Measurements from ENCODE around the gene POLDIP3. TPM values are rescaled to one million over a fixed set of nuclear protein-coding genes. Genes with fewer than 3 reads are reported as not detected.
"Not testable (repeated sequence)": the region's sequence is repeated elsewhere in the genome, so short reads cannot be mapped to it uniquely, and the experiment has no call there.

POLDIP3 gene
- total RNA-seq, 1 donor from 2014 or later = 22.4 TPM

- Histone ChIP-seq H3K9ac (ENCODE audit: low read depth in 1 of 3, low read length in 3 of 3) (no peak overlapping the region), H3K4me1 (ENCODE audit: control insufficient read depth in 3 of 3, insufficient read depth in 3 of 3, low read length in 3 of 3) (peaks cover 6 to 11% (median 7%) of the 10 kb centered on the region in 3 donors), H3K9me3 (ENCODE audit: control insufficient read depth in 3 of 3, low read length in 3 of 3) (no peaks in the 10 kb centered on the region), H3K27me3 (ENCODE audit: control insufficient read depth in 3 of 3, insufficient read depth in 3 of 3, low read length in 3 of 3) (peaks cover 2 to 13% (median 8%) of the 10 kb centered on the region in 3 donors), H3K27ac (ENCODE audit: low read depth, low read length) (no peak overlapping the region), H3K36me3 (ENCODE audit: control insufficient read depth in 3 of 3, insufficient read depth in 3 of 3, low read length in 3 of 3) (no peaks in the 10 kb centered on the region), H3K4me3 (ENCODE audit: low read length in 3 of 3) (no peak overlapping the region)
Measured at GRCh38 chr22:42549331-42550060, 65.2 kb downstream of the POLDIP3 start.

- Histone ChIP-seq H3K27me3 (ENCODE audit: control insufficient read depth in 3 of 3, insufficient read depth in 3 of 3, low read length in 3 of 3) (peaks cover 2 to 8% (median 7%) of the 10 kb centered on the region in 3 donors), H3K9ac (ENCODE audit: low read depth in 1 of 3, low read length in 3 of 3) (no peak overlapping the region), H3K4me3 (ENCODE audit: low read length in 3 of 3) (no peak overlapping the region), H3K36me3 (ENCODE audit: control insufficient read depth in 3 of 3, insufficient read depth in 3 of 3, low read length in 3 of 3) (no peaks in the 10 kb centered on the region), H3K27ac (ENCODE audit: low read depth, low read length) (no peak overlapping the region), H3K4me1 (ENCODE audit: control insufficient read depth in 3 of 3, insufficient read depth in 3 of 3, low read length in 3 of 3) (peaks cover under 1 to 4% (median 2%) of the 10 kb centered on the region in 3 donors), H3K9me3 (ENCODE audit: control insufficient read depth in 3 of 3, low read length in 3 of 3) (no peaks in the 10 kb centered on the region)
Measured at GRCh38 chr22:42548597-42549330, 65.9 kb downstream of the POLDIP3 start.

GRCh38 chr22:42548126-42548525 is 66.6 kb downstream of the POLDIP3 start:
- H3K9me3 ChIP-seq (ENCODE audit: control insufficient read depth in 3 of 3, low read length in 3 of 3); H3K36me3 ChIP-seq (ENCODE audit: control insufficient read depth in 3 of 3, insufficient read depth in 3 of 3, low read length in 3 of 3); H3K27ac ChIP-seq (ENCODE audit: low read depth, low read length); H3K4me3 ChIP-seq (ENCODE audit: low read length in 3 of 3); H3K9ac ChIP-seq (ENCODE audit: low read depth in 1 of 3, low read length in 3 of 3); H3K27me3 ChIP-seq (ENCODE audit: control insufficient read depth in 3 of 3, insufficient read depth in 3 of 3, low read length in 3 of 3); H3K4me1 ChIP-seq (ENCODE audit: control insufficient read depth in 3 of 3, insufficient read depth in 3 of 3, low read length in 3 of 3): not testable (repeated sequence)

GRCh38 chr22:42547562-42547961 is 67.1 kb downstream of the POLDIP3 start:
- H3K27me3 ChIP-seq (ENCODE audit: control insufficient read depth in 3 of 3, insufficient read depth in 3 of 3, low read length in 3 of 3) = peaks cover 0 to 8% (median 7%) of the 10 kb centered on the region in 3 donors
- no peaks in the 10 kb centered on the region for H3K9me3 ChIP-seq (ENCODE audit: control insufficient read depth in 3 of 3, low read length in 3 of 3)
- H3K27ac ChIP-seq (ENCODE audit: low read depth, low read length) = no peak overlapping the region
- no peaks in the 10 kb centered on the region for H3K4me1 ChIP-seq (ENCODE audit: control insufficient read depth in 3 of 3, insufficient read depth in 3 of 3, low read length in 3 of 3)
- H3K9ac ChIP-seq (ENCODE audit: low read depth in 1 of 3, low read length in 3 of 3) = no peak overlapping the region
- H3K4me3 ChIP-seq (ENCODE audit: low read length in 3 of 3) = no peak overlapping the region
- no peaks in the 10 kb centered on the region for H3K36me3 ChIP-seq (ENCODE audit: control insufficient read depth in 3 of 3, insufficient read depth in 3 of 3, low read length in 3 of 3)

DNA sequence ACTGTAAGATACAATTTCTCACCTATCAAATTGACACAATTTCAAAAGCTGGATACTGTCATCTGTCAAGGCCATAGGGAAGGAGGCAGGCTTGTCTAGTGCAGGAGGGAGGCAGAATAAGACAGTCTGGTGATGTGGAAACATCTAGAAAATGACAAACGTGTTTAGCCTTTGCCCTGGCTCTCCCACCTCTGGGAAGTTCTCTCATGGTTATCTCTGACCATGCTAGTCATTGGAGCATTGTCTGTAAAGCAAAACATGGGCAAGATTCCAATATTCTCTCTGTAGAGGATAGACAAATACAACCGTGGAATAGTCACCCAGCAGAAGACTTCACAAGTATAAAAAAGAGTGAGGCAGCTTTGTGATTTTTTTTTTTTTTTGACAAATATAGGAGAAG is 70.0 kb downstream of the POLDIP3 start:
- no peak overlapping the region for H3K9ac ChIP-seq (ENCODE audit: low read depth in 1 of 3, low read length in 3 of 3)
- H3K36me3 ChIP-seq (ENCODE audit: control insufficient read depth in 3 of 3, insufficient read depth in 3 of 3, low read length in 3 of 3) = no peaks in the 10 kb centered on the region
- H3K27ac ChIP-seq (ENCODE audit: low read depth, low read length) = no peak overlapping the region
- H3K9me3 ChIP-seq (ENCODE audit: control insufficient read depth in 3 of 3, low read length in 3 of 3) = no peaks in the 10 kb centered on the region
- H3K27me3 ChIP-seq (ENCODE audit: control insufficient read depth in 3 of 3, insufficient read depth in 3 of 3, low read length in 3 of 3) = peaks cover 0 to 8% (median 7%) of the 10 kb centered on the region in 3 donors
- no peak overlapping the region for H3K4me3 ChIP-seq (ENCODE audit: low read length in 3 of 3)
- H3K4me1 ChIP-seq (ENCODE audit: control insufficient read depth in 3 of 3, insufficient read depth in 3 of 3, low read length in 3 of 3) = no peaks in the 10 kb centered on the region

GRCh38 chr22:42539236-42539771 is 75.4 kb downstream of the POLDIP3 start:
- H3K9me3 ChIP-seq (ENCODE audit: control insufficient read depth in 3 of 3, low read length in 3 of 3); H3K9ac ChIP-seq (ENCODE audit: low read depth in 1 of 3, low read length in 3 of 3); H3K27me3 ChIP-seq (ENCODE audit: control insufficient read depth in 3 of 3, insufficient read depth in 3 of 3, low read length in 3 of 3); H3K36me3 ChIP-seq (ENCODE audit: control insufficient read depth in 3 of 3, insufficient read depth in 3 of 3, low read length in 3 of 3); H3K4me3 ChIP-seq (ENCODE audit: low read length in 3 of 3); H3K4me1 ChIP-seq (ENCODE audit: control insufficient read depth in 3 of 3, insufficient read depth in 3 of 3, low read length in 3 of 3); H3K27ac ChIP-seq (ENCODE audit: low read depth, low read length): not testable (repeated sequence)

GRCh38 chr22:42537199-42537831 is 77.4 kb downstream of the POLDIP3 start:
- not testable (repeated sequence) for H3K4me3 ChIP-seq (ENCODE audit: low read length in 3 of 3); H3K4me1 ChIP-seq (ENCODE audit: control insufficient read depth in 3 of 3, insufficient read depth in 3 of 3, low read length in 3 of 3); H3K9me3 ChIP-seq (ENCODE audit: control insufficient read depth in 3 of 3, low read length in 3 of 3); H3K27ac ChIP-seq (ENCODE audit: low read depth, low read length); H3K36me3 ChIP-seq (ENCODE audit: control insufficient read depth in 3 of 3, insufficient read depth in 3 of 3, low read length in 3 of 3); H3K9ac ChIP-seq (ENCODE audit: low read depth in 1 of 3, low read length in 3 of 3); H3K27me3 ChIP-seq (ENCODE audit: control insufficient read depth in 3 of 3, insufficient read depth in 3 of 3, low read length in 3 of 3)

DNA sequence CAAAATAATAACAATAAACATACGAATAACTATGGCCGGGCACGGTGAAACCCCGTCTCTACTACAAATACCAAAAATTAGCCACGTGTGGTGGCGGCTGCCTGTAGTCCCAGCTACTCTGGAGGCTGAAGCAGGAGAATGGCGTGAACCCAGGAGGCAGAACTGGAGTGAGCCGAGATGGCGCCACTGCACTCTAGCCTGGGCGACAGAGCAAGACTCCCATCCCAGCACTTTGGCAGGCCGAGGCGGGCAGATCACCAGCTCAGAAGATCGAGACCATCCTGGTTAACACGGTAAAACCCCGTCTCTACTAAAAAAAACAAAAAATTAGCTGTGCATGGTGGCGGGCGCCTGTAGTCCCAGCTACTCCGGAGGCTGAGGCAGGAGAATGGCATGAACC is 78.0 kb downstream of the POLDIP3 start:
- not testable (repeated sequence) for H3K4me3 ChIP-seq (ENCODE audit: low read length in 3 of 3); H3K27me3 ChIP-seq (ENCODE audit: control insufficient read depth in 3 of 3, insufficient read depth in 3 of 3, low read length in 3 of 3); H3K9me3 ChIP-seq (ENCODE audit: control insufficient read depth in 3 of 3, low read length in 3 of 3); H3K27ac ChIP-seq (ENCODE audit: low read depth, low read length); H3K4me1 ChIP-seq (ENCODE audit: control insufficient read depth in 3 of 3, insufficient read depth in 3 of 3, low read length in 3 of 3); H3K36me3 ChIP-seq (ENCODE audit: control insufficient read depth in 3 of 3, insufficient read depth in 3 of 3, low read length in 3 of 3); H3K9ac ChIP-seq (ENCODE audit: low read depth in 1 of 3, low read length in 3 of 3)

DNA sequence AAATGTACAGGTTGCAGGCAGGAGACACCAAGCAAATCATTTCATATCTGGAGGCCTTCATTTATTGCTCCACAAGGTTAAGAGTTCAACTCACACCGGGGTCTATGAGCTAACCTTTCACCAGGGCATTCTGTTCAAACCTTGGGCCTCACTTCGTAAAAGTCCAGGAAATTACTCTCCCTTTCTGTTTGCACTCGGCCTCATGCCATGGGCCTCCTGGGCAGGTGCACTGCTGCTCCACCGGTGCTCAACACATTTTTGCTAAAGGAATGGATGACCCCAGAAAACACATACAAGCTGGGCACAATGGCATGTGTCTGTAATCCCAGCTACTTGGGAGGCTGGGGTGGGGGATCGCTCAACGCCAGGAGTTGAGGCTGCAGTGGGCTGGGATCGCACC is 78.5 kb downstream of the POLDIP3 start:
- Histone ChIP-seq H3K4me1 (ENCODE audit: control insufficient read depth in 3 of 3, insufficient read depth in 3 of 3, low read length in 3 of 3) (peaks cover 0 to 7% (median 4%) of the 10 kb centered on the region in 3 donors), H3K27me3 (ENCODE audit: control insufficient read depth in 3 of 3, insufficient read depth in 3 of 3, low read length in 3 of 3) (no peaks in the 10 kb centered on the region), H3K27ac (ENCODE audit: low read depth, low read length) (no peak overlapping the region), H3K4me3 (ENCODE audit: low read length in 3 of 3) (no peak overlapping the region), H3K9ac (ENCODE audit: low read depth in 1 of 3, low read length in 3 of 3) (no peak overlapping the region), H3K9me3 (ENCODE audit: control insufficient read depth in 3 of 3, low read length in 3 of 3) (no peaks in the 10 kb centered on the region), H3K36me3 (ENCODE audit: control insufficient read depth in 3 of 3, insufficient read depth in 3 of 3, low read length in 3 of 3) (no peaks in the 10 kb centered on the region)
